OCI-LY1 (cell line): ENCODE results near the gene IL36B.

Experiments used
- EZH2 ChIP-seq: fragments of 200-600 bp; sonication (generic), shearing (Covaris generic); IDR thresholded peaks from 2 replicates; pipeline ENCODE4 v1.8.0; 2017; ENCODE audit warnings: borderline replicate concordance, mixed run types, mild to moderate bottlenecking, antibody characterized with exemption, low read length, moderate library complexity, mixed read lengths
- TF ChIP-seq, protein P1 (sequence below): fragments of 200-600 bp; sonication (generic), shearing (Covaris generic); IDR thresholded peaks from 2 replicates; pipeline ENCODE4 v1.5.1; 2017; ENCODE audit warnings: mild to moderate bottlenecking, antibody characterized with exemption, low read length, moderate library complexity, mixed read lengths

DNA sequence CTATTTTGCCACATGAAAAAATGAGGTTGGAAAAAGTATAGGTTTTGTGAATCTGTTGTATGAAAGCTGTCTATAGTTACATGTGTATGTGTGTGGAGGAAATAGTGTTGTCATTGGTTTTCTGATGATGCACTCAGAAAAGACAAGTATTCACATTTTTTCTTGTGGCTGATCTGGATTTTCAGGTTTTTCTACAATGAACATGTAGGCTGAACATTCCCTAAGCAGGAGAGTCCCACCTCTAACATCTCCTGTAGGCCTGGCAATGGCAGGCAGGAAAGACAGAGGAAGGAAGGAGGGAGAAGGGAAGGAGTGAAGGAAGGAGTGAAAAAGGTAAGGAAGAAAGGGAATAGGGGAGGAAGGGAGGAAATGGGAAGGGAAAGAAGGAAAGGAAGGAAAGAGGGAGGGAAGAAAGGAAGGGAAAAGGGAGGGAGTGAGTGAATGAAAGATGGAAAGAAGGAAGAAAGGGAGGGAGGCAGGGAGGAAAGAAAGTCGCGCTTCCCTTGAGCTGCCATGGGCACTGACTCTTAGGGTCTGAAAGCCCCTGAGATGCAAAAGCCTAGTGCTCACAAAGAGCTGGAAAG, 5.8 kb upstream of the IL36B start:
- TF ChIP-seq, protein P1, sequence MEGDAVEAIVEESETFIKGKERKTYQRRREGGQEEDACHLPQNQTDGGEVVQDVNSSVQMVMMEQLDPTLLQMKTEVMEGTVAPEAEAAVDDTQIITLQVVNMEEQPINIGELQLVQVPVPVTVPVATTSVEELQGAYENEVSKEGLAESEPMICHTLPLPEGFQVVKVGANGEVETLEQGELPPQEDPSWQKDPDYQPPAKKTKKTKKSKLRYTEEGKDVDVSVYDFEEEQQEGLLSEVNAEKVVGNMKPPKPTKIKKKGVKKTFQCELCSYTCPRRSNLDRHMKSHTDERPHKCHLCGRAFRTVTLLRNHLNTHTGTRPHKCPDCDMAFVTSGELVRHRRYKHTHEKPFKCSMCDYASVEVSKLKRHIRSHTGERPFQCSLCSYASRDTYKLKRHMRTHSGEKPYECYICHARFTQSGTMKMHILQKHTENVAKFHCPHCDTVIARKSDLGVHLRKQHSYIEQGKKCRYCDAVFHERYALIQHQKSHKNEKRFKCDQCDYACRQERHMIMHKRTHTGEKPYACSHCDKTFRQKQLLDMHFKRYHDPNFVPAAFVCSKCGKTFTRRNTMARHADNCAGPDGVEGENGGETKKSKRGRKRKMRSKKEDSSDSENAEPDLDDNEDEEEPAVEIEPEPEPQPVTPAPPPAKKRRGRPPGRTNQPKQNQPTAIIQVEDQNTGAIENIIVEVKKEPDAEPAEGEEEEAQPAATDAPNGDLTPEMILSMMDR = no peak
- no peak for TF ChIP-seq EZH2
